HepG2 (cell line): Measurements from ENCODE around the gene MYADML2. TPM values are rescaled to one million over a fixed set of nuclear protein-coding genes. Genes with fewer than 3 reads are reported as not detected.

Experiments
- AGO1 ChIP-seq: fragments of 200-400 bp; formaldehyde crosslinking; IDR thresholded peaks from 2 replicates; pipeline ENCODE4 v1.6.1; 2017; ENCODE audit warnings: mild to moderate bottlenecking, low read depth, low read length, moderate library complexity; ENCODE audit not compliant: poor library complexity, severe bottlenecking
- EED ChIP-seq: sonication (generic); formaldehyde crosslinking; IDR thresholded peaks from 2 replicates; pipeline ENCODE4 v1.5.0; 2020; ENCODE audit warnings: mild to moderate bottlenecking, missing genetic modification reagents
- FOSL2 ChIP-seq: sonication (generic); formaldehyde crosslinking; IDR thresholded peaks from 2 replicates; pipeline ENCODE4 v1.4.0; 2020; ENCODE audit warnings: missing genetic modification reagents
- GATAD1 ChIP-seq: IDR thresholded peaks from 2 replicates; pipeline ENCODE4 v1.6.1; 2016; ENCODE audit warnings: missing genetic modification reagents, missing compliant biosample characterization
- MXI1 ChIP-seq: IDR thresholded peaks from 3 replicates; pipeline ENCODE4 v1.6.1; 2012; ENCODE audit warnings: low read depth, low read length, inconsistent platforms, borderline replicate concordance
- RCOR2 ChIP-seq: IDR thresholded peaks from 2 replicates; pipeline ENCODE4 v1.6.1; 2016; ENCODE audit warnings: missing biosample characterization, missing genetic modification reagents
- REL ChIP-seq: sonication (generic); formaldehyde crosslinking; conservative IDR thresholded peaks from 2 replicates; pipeline ENCODE4 v1.8.0; 2022; ENCODE audit warnings: mild to moderate bottlenecking, missing genetic modification reagents, moderate library complexity
- TBL1XR1 ChIP-seq: fragments of 150-350 bp; IDR thresholded peaks from 2 replicates; pipeline ENCODE4 v1.6.1; 2014; ENCODE audit warnings: borderline replicate concordance, low read length; ENCODE audit not compliant: partially characterized antibody
- ZBTB1 ChIP-seq: sonication (generic); formaldehyde crosslinking; IDR thresholded peaks from 2 replicates; pipeline ENCODE4 v1.4.0; 2020; ENCODE audit warnings: missing genetic modification reagents, borderline replicate concordance
- ZNF12 ChIP-seq: sonication (generic); formaldehyde crosslinking; IDR thresholded peaks from 2 replicates; pipeline ENCODE4 v1.5.0; 2020; ENCODE audit warnings: missing genetic modification reagents
- ZNF317 ChIP-seq: sonication (generic); formaldehyde crosslinking; IDR thresholded peaks from 2 replicates; pipeline ENCODE4 v1.5.0; 2020; ENCODE audit warnings: mild to moderate bottlenecking, missing genetic modification reagents
- ZNF318 ChIP-seq: sonication (generic); formaldehyde crosslinking; IDR thresholded peaks from 2 replicates; pipeline ENCODE4 v1.4.0; 2020; ENCODE audit warnings: mild to moderate bottlenecking, missing genetic modification reagents
- ZZZ3 ChIP-seq: sonication (generic); formaldehyde crosslinking; IDR thresholded peaks from 2 replicates; pipeline ENCODE4 v1.4.0; 2020; ENCODE audit warnings: missing genetic modification reagents, mild to moderate bottlenecking, borderline replicate concordance
- polyA plus RNA-seq, 8 experiments: library from polyadenylated mRNA; depleted of rRNA in 3 of 8; stranded (reverse) in 7 of 8; unstranded in 1 of 8; fragments of >200 nt; fragmentation: Illumina TruSeq in 4 of 8; extraction: Trizol in 4 of 8; gene quantifications; 2 replicates each; pipeline versions ENCODE4 v1.2.1 to v1.2.3, GENCODE V29; 2011 to 2016; ENCODE audit warnings: low read depth in 4 of 8, missing spikeins in 1 of 8, mixed read lengths in 1 of 8; ENCODE audit not compliant: insufficient read depth in 1 of 8
- total RNA-seq, 5 experiments: library from RNA; depleted of rRNA; stranded (reverse); fragments of >200 nt; fragmentation: Illumina TruSeq; extraction: Trizol; gene quantifications; 2 replicates each; pipeline ENCODE4 v1.2.3, GENCODE V29; 2016; ENCODE audit warnings: low read depth in 1 of 5
- TF ChIP-seq, protein P1 (sequence below): sonication (generic); formaldehyde crosslinking; IDR thresholded peaks from 2 replicates; pipeline ENCODE4 v1.5.1; 2020; ENCODE audit warnings: missing genetic modification reagents, mild to moderate bottlenecking, borderline replicate concordance
- TF ChIP-seq, protein P2 (sequence below): IDR thresholded peaks from 2 replicates; pipeline ENCODE4 v1.6.1; 2016; ENCODE audit warnings: low read depth, control low read depth

MYADML2 gene
- total and polyA plus RNA-seq, 2 of the 13 experiments (the other 11 are each of a cell fraction or from before 2014, with no cell fraction given) = not detected

- TF ChIP-seq, protein P1, sequence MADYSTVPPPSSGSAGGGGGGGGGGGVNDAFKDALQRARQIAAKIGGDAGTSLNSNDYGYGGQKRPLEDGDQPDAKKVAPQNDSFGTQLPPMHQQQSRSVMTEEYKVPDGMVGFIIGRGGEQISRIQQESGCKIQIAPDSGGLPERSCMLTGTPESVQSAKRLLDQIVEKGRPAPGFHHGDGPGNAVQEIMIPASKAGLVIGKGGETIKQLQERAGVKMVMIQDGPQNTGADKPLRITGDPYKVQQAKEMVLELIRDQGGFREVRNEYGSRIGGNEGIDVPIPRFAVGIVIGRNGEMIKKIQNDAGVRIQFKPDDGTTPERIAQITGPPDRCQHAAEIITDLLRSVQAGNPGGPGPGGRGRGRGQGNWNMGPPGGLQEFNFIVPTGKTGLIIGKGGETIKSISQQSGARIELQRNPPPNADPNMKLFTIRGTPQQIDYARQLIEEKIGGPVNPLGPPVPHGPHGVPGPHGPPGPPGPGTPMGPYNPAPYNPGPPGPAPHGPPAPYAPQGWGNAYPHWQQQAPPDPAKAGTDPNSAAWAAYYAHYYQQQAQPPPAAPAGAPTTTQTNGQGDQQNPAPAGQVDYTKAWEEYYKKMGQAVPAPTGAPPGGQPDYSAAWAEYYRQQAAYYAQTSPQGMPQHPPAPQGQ = no peak
- TF ChIP-seq REL (peak; percentile 76; the same call in 1 of the 2 replicates), MXI1 (peak; percentile 85; the same call in 2 of the 3 replicates), FOSL2 (CRISPR knock-in tag) (peak; percentile 75), ZBTB1 (no peak), AGO1 (peak; percentile 86), ZNF318 (CRISPR knock-in tag) (peak; percentile 98), RCOR2 (peak; percentile 81; the same call in 1 of the 2 replicates), ZNF317 (CRISPR knock-in tag) (peak; percentile 89), GATAD1 (CRISPR knock-in tag) (no peak; the same call in none of the 2 replicates), EED (CRISPR knock-in tag) (0 out of 2 replicates have a peak, but pooled peaks have one; percentile 17), TBL1XR1 (no peak), ZZZ3 (CRISPR knock-in tag) (peak; percentile 82), ZNF12 (CRISPR knock-in tag) (0 out of 2 replicates have a peak, but pooled peaks have one; percentile 53)
- TF ChIP-seq, protein P2, sequence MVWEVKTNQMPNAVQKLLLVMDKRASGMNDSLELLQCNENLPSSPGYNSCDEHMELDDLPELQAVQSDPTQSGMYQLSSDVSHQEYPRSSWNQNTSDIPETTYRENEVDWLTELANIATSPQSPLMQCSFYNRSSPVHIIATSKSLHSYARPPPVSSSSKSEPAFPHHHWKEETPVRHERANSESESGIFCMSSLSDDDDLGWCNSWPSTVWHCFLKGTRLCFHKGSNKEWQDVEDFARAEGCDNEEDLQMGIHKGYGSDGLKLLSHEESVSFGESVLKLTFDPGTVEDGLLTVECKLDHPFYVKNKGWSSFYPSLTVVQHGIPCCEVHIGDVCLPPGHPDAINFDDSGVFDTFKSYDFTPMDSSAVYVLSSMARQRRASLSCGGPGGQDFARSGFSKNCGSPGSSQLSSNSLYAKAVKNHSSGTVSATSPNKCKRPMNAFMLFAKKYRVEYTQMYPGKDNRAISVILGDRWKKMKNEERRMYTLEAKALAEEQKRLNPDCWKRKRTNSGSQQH (CRISPR knock-in tag) = peak; percentile 75; the same call in 1 of the 2 replicates
Observed at GRCh38 chr17:81909966-81910839, 36.8 kb downstream of the MYADML2 start (continued).
